ENCODE data around the gene CRTAC1.

- TF ChIP-seq POLR2A (IDR thresholded peaks at IDR 0.05; ENCODE audit: low read depth, low read length) (no peak), RUNX3 (IDR thresholded peaks at IDR 0.05; ENCODE audit: low read length) (no peak)
These were observed 125.1 kb downstream of the CRTAC1 start for GRCh38 chr10:97905276-97905675.

Data from GM12878 (cell line).